Fibroblast of skin of right biceps (primary cell): ENCODE results near the gene DDX6.
A peak's percentile ranks its signal among the peaks of the same experiment; 100 is the strongest.
"Not testable (repeated sequence)": the region's sequence is repeated elsewhere in the genome, so short reads cannot be mapped to it uniquely, and the experiment has no call there.

Experiments
- DNase-seq: peaks from one replicate; pipeline ENCODE4 v3.0.0-alpha.2; 2013

The DDX6 gene

GRCh38 chr11:118791111-118791960, at the start of gene DDX6:
DDX6 (minus strand) TSS chr11:118791164; CDS start chr11:118786251, 4,913 bp downstream.
- peak; percentile 90 for DNase-seq

- no peak for DNase-seq
Observed at GRCh38 chr11:118838905-118839553, 48.1 kb upstream of the DDX6 start.

GRCh38 chr11:118837868-118838267, 46.9 kb upstream of the DDX6 start:
- no peak for DNase-seq

GRCh38 chr11:118834427-118835028, 43.6 kb upstream of the DDX6 start:
- no peak for DNase-seq

GRCh38 chr11:118827118-118827517, 36.2 kb upstream of the DDX6 start:
- DNase-seq = no peak

- not testable (repeated sequence) for DNase-seq
Observed at GRCh38 chr11:118822936-118823510, 32.1 kb upstream of the DDX6 start.

- no peak for DNase-seq
Observed at GRCh38 chr11:118820412-118821357, 29.7 kb upstream of the DDX6 start.

- DNase-seq = not testable (repeated sequence)
Observed at GRCh38 chr11:118820025-118820379, 29.0 kb upstream of the DDX6 start.

GRCh38 chr11:118819334-118820024, 28.5 kb upstream of the DDX6 start:
- no peak for DNase-seq

- DNase-seq = no peak
Observed at GRCh38 chr11:118818130-118818529, 27.2 kb upstream of the DDX6 start.

GRCh38 chr11:118813551-118813950, 22.6 kb upstream of the DDX6 start:
- DNase-seq = no peak

GRCh38 chr11:118812485-118812884, 21.5 kb upstream of the DDX6 start:
- no peak for DNase-seq

- DNase-seq = no peak
Observed at GRCh38 chr11:118807800-118808778, 17.1 kb upstream of the DDX6 start.

GRCh38 chr11:118806400-118806799, 15.4 kb upstream of the DDX6 start:
- DNase-seq = no peak

- DNase-seq = no peak
Observed at GRCh38 chr11:118804094-118804493, 13.1 kb upstream of the DDX6 start.

GRCh38 chr11:118799372-118799771, 8.4 kb upstream of the DDX6 start:
- no peak for DNase-seq

GRCh38 chr11:118797510-118797909, 6.5 kb upstream of the DDX6 start:
- DNase-seq = no peak

GRCh38 chr11:118792570-118793124, 1.7 kb upstream of the DDX6 start:
- peak; percentile 92 for DNase-seq

GRCh38 chr11:118791961-118792569, 1.1 kb upstream of the DDX6 start:
- DNase-seq = peak; percentile 9
